Glomerular endothelial cell (primary cell): ENCODE data around the gene SLC4A4. TPM values are rescaled to one million over a fixed set of nuclear protein-coding genes. Genes with fewer than 3 reads are reported as not detected.

ENCODE experiments used
- DNase-seq: peaks from one replicate; pipeline ENCODE4 v3.0.0-alpha.2; 2011; ENCODE audit warnings: low read depth, low spot score; ENCODE audit errors: extremely low read depth
- total RNA-seq: library from RNA; depleted of rRNA; stranded (reverse); fragments of >200 nt; gene quantifications from 2 replicates; pipeline ENCODE4 v1.2.3, GENCODE V29; 2015

The SLC4A4 gene
- total RNA-seq, 1 donor from 2014 or later: 0.76 TPM

DNA sequence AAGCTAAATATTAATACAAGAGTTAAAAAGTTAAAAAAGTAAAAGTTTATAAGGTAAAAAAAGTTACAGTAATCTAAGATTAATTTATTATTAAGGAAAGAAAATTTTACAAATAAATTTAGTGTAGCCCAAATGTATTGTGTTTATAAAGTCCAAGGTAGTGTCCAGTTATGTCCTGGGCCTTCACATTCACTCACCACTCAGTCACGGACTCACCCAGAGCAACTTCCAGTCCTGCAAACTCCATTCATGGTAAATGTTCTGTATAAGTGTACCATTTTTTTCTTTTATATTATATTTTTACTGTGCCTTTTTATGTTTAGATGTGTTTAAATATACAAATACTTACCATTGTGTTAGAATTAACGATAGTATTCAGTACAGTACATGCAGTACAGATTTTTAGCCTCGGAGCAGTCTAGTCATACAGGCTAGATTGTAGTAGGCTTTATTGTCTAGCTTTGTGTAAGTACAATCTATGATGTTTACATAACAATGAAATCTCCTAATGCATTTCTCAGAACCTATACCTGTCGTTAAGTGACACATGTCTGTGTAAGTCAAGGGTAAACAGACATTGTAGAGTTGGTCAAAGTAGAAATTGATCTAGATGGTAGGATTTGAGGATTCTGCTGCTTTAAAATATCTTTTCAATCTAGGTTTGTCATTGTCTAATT, 247.4 kb downstream of the SLC4A4 start:
- DNase-seq: no peak

DNA sequence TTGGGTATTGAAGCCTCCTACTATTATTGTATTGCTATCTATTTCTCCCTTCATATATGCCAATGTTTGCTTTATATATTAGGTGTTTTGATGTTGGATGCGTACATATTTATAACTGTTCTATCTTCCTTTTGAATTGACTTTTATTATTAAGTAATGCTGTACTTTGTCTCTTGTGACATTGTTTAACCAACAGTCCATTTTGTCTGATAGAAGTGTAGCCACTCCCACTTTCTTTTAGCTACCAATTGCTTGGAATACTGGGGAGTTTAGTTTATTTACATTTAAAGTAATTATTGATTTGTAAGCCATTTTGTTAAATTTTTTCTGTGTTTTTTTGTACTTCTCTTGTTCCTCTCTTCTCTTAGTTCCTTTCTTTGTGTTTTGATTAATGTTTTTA, 249.2 kb downstream of the SLC4A4 start:
- no peak for DNase-seq

DNA sequence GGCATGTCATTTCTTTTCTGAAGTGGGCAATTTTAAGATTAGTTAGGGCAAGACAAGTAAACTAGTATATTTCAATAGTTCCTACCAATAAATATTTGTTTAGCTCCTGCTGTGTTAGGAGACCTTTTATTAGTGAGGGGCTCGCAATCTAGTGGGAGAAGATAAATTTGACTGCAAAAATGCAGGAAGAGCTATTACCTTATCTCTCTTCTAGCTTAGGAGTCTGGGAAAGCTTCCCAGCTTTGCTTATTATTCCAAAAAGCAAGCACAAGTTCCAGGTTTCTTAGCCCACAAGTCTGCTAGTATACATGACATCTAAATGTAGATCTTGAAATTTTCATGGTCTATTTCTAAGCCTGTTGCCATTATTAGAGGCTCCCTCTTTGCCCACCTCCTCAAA, 254.0 kb downstream of the SLC4A4 start:
- DNase-seq: no peak

DNA sequence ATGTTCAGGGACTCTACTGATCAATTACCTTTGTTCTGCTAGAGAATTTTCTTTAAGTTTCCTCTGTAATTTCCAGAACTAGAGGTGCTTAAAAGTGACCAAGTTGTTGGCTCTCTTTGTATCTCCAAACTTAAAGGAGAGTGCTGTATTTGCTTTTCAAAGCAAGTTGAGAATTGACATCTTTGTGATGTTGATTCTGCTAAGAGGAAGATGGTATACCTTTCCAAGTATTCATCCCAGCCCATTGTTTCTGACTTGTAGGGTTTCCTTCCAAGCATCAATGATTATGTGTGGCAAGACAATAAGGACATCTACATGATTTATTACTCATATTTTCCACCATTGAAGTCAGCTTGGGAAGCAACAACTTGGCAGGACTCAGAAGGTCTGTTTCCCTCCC, 254.5 kb downstream of the SLC4A4 start:
- no peak for DNase-seq

DNA sequence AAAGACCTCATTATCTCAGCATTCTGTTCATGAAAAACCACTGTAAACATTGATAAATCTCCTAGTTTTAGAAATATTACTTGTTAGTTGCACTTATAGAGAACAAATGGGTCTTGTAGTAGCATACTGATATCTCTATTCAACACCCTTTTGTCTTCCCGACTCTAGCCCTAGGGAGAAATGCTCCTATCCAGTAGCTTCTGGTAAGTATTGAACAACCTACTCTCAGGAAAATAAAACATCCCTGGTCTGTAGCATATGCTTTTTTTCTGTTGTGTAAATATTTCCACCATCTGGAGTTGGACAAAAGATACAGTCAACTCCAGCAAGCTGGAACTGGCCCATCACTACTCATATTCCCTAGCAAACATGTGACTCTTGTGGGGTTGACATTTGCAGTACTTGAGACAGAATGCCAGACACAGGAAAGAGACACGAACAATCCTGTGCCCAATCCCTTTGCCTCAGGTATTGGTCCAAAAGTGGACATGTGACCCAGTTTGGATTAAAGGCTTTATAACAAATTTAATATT, 256.8 kb downstream of the SLC4A4 start:
- no peak for DNase-seq

DNA sequence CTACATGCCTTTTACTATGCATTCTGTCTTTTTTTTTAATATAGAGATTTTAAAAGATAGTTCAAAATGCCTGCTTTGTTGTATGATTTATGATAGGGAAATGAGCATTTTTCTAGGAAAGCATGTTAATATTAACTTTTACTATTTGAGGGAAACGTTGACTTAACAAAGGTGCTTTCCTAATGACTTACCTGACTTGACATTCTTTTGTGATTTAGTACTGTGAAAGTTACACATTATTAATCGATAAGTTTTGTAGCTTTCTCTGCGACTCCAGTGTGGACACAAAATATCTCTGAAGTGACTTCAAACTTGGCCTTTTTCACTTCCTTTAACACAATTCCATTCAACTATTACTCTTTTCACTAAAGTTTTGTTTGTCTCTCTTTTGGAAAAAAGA, 260.8 kb downstream of the SLC4A4 start:
- no peak for DNase-seq

DNA sequence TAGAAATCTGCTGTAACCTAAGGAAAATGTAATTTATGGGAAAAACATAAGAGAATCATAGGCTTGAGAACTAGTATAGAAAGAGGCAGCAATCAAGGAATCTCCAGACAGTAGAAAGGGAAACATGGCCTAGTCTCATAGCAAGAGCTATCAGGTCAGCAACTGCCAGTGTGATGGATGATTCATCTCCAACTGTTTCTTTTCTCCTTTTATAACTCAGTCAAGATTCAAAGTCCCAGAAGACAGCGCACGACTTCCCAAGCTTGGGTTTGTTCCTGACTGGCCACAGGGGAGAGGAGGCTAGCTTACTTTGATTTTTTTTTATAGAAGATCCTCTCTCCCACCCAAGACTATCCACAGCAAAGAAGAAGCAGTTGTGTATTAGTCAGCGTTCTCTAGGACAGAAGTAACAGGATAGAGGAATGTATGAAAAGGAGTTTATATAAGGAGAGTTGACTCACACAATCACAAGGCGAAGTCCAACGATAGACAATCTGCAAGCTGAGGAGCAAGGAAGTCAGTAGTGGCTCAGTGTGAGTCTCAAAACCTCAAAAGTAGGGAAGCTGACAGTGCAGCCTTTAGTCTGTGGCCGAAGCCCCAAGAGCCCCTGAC, 263.6 kb downstream of the SLC4A4 start:
- DNase-seq: no peak

DNA sequence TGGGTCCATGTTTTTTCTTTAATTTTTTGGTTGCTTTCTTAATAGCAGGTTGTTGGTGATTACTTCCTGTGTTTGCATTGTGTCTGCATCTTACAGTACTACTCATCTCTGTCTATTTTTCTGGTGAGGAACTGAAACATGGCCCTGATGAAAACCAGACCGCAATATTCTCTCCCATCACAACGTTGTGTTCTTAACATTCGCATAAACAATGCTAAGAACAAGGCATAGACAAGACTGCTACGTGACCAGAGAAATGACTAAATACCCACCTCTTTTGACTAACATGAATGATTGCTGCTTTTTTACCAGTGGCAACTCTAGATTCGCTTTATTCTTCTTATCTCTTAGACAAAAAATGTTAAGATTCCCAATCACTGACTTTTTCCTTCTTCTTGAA, 266.0 kb downstream of the SLC4A4 start:
- no peak for DNase-seq

DNA sequence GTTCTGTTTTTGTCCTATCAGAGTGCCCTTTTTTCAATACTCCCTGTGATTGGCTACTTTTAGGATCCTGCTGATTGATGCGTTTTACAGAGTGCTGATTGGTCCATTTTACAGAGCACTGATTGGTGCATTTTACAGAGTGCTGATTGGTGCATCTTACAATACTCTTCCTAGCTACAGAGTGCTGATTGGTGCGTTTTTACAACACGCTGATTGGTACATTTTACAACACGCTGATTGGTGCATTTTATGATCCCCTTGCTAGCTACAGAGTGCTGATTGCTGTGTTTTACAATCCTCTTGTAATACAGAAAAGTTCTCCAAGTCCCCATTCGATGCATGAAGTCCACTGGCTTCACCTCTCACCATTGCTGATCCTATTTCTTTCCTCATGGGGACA, 268.3 kb downstream of the SLC4A4 start:
- no peak for DNase-seq

DNA sequence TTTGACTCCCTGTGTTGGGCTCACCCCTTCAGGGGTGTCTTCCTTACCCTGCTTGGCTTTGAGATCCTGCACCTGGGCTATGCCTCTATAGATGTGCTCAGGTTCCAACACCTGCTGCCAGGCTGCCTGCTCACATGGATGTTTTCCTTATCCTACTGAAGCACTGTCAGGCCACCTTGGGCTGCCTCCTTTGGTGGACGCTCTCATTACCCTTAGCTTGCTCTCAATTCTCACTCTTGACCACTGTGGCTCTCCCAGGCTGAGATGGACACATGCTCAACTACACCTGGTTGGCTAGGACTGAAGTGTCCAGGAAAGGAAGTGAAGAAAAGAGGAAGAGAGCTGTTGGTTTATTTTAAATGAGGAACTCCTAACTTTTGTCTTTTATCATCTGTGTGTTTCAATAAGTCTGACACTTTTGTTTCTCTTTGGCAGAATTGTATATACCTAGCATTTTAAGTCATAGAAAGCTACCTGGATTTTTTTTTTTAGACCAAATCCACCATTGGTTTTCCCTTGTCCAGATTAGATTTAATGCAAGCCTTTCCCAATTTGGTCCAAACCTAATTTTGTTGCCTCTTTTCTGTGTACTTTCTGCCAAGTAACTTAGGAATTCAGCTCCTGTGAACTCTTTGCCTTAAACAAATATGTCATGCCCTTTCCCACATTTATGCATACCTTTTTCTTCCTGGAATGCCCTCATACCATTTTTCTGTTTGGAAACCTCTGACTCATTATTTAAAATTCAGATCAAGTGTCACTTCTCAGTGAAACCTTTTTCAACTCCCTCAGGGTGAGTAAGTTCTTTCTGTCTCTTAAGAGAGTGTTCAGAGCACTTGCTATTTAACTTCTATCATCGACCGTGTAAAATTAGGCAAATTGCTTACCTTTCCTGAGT, 269.2 kb downstream of the SLC4A4 start:
- DNase-seq: no peak

DNA sequence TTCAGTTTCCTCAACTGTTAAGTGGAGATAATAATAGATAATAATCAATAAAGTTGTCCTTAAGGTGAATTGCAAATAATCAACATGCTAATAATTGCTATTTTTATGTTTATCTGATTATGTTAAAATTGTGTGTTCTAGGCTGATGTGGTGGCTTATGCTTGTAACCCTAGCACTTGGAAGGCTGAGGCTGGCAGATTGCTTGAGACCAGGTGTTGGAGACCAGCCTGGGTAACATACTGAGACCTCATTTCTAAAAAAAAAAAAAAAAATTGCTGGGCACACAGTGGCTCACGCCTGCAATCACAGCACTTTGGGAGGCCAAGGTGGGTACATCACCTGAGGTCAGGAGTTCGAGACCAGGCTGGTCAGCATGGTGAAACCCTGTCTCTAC, 269.9 kb downstream of the SLC4A4 start:
- DNase-seq: no peak

DNA sequence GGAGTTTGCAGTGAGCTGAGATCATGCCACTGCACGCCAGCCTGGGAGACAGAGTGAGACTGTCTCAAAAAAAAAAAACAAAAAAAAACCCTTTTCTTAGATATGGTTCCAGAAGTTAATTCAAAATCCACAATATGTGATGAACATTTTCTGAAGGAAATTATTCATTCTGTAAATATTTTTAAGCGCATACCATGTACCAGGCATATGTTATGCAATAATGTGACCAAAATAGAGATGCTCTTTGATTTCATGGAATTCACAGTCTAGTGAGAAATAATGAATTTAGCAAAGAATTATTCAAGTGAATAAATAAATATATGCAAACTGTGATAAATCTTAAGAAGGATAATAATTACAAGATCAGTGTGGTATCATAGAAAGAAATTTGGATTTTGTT, 270.3 kb downstream of the SLC4A4 start:
- DNase-seq: no peak

DNA sequence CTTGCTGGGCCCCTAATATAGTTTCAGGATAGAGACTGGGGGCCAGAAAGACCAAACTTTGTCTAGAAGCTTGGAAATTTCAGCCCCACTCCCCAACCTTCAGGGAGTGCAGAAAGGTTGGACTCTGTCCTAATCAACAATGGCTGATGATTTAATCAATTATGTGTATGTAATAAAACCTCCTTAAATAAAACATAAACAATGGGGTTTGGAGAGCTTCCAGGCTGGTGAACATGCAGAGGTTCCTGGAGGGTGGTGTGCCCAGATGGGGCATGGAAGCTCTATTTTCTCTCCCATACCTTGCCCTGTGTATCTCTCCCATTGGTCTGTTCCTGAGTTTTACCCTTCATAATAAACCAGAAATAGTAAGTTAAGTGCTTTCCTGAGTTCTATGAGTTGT, 270.8 kb downstream of the SLC4A4 start:
- DNase-seq: no peak

DNA sequence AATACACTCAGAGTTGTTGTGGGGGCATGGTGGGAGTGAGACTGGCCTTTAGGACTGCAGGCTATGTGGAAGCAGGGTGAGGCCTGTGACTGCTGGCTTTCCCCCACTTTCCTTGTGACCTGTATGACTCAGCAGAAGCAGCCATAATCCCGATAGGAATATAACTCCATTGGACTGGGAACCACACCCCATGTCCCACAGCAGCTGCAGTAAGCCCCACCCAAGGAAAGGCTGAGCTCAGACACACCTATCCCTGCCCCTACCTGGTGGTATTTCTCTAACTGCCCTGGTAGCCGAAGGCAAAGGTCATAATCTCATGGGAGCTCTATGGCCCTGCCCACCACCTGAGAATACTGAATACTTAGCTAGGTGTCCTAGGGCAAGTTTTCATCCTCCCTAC, 275.8 kb downstream of the SLC4A4 start:
- no peak for DNase-seq

DNA sequence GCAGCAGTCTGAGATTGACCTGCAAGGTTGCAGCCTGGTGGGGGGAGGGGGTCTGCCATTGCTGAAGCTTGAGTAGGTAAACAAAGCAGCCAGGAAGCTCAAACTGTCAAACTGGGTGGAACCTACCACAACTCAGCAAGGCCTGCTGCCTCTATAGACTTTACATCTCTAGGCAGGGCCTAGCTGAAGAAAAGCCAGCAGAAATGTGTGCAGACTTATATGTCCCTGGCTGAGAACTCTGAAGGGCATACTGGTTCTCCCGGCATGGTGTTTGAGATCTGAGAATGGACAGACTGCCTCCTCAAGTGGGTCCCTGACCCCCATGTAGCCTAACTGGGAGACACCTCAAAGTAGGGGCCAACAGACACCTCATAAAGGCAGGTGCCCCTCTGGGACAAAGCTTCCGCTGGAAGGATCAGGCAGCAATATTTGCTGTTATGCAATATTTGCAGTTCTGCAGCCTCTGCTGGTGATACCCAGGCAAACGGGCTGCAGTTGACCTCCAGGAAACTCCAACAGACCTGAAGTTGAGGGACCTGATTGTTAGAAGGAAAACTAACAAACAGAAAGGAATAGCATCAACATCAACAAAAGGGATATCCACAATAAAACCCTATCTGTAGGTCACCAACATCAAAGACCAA, 277.5 kb downstream of the SLC4A4 start:
- no peak for DNase-seq
